HL-60 (cell line): ENCODE measurements around the gene IL17RB.

Experiments used
- CTCF ChIP-seq: IDR thresholded peaks from one replicate; pipeline ENCODE4 v1.5.1; 2011; ENCODE audit warnings: low read length, control low read depth, inconsistent platforms; ENCODE audit not compliant: insufficient read depth
- TF ChIP-seq, protein P1 (sequence below): IDR thresholded peaks from 2 replicates; pipeline ENCODE4 v1.6.1; 2012; ENCODE audit warnings: low read depth; ENCODE audit not compliant: insufficient replicate concordance

- no peak for TF ChIP-seq CTCF
- TF ChIP-seq, protein P1, sequence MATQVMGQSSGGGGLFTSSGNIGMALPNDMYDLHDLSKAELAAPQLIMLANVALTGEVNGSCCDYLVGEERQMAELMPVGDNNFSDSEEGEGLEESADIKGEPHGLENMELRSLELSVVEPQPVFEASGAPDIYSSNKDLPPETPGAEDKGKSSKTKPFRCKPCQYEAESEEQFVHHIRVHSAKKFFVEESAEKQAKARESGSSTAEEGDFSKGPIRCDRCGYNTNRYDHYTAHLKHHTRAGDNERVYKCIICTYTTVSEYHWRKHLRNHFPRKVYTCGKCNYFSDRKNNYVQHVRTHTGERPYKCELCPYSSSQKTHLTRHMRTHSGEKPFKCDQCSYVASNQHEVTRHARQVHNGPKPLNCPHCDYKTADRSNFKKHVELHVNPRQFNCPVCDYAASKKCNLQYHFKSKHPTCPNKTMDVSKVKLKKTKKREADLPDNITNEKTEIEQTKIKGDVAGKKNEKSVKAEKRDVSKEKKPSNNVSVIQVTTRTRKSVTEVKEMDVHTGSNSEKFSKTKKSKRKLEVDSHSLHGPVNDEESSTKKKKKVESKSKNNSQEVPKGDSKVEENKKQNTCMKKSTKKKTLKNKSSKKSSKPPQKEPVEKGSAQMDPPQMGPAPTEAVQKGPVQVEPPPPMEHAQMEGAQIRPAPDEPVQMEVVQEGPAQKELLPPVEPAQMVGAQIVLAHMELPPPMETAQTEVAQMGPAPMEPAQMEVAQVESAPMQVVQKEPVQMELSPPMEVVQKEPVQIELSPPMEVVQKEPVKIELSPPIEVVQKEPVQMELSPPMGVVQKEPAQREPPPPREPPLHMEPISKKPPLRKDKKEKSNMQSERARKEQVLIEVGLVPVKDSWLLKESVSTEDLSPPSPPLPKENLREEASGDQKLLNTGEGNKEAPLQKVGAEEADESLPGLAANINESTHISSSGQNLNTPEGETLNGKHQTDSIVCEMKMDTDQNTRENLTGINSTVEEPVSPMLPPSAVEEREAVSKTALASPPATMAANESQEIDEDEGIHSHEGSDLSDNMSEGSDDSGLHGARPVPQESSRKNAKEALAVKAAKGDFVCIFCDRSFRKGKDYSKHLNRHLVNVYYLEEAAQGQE: no peak
Observed at GRCh38 chr3:53841296-53841695, 5.1 kb upstream of the IL17RB start.
